T-cell (primary cell): Measurements from ENCODE around the gene MARCKSL1. TPM values are rescaled to one million over a fixed set of nuclear protein-coding genes. Genes with fewer than 3 reads are reported as not detected.
"Not testable (repeated sequence)": the region's sequence is repeated elsewhere in the genome, so short reads cannot be mapped to it uniquely, and the experiment has no call there.

Experiments used
- ATAC-seq, 4 experiments: fragments of 200-7000 bp in 3 of 4; fragments of 150-1000 bp in 1 of 4; cut with Tn5 transposase; replicated peaks in 1 of 4; 1 replicate in 3 of 4; 2 replicates in 1 of 4; pipeline ENCODE4 v1.10.0; 2021; ENCODE audit warnings: moderate library complexity in 3 of 4, mild to moderate bottlenecking in 2 of 4, moderate number of reproducible peaks in 1 of 4
- CTCF ChIA-PET, 2 donors: fragments of 300-600 bp; sonication (Branson Sonifier 250); formaldehyde crosslinking; loops; one replicate each; lab custom pipeline; 2022; ENCODE audit warnings: antibody characterized with exemption in 2 of 2; lab: Charles Lee
- POLR2A ChIA-PET, 2 donors: fragments of 300-600 bp; sonication (Branson Sonifier 250); formaldehyde crosslinking; loops; one replicate each; lab custom pipeline; 2022; ENCODE audit warnings: antibody characterized with exemption in 2 of 2; lab: Charles Lee
- DNase-seq, 35 experiments: peaks; one replicate each; pipeline versions ENCODE4 v3.0.0 to v3.0.0-alpha.2; 2013 to 2023
- H3K27ac ChIP-seq: one replicate; pipeline ENCODE4 v1.5.1; 2013; ENCODE audit warnings: low read length
- H3K27me3 ChIP-seq, 2 experiments: replicated peaks in 1 of 2; 1 replicate in 1 of 2; 2 replicates in 1 of 2; pipeline versions ENCODE4 v1.6.1 to v1.7.0; 2013; ENCODE audit warnings: low read length in 1 of 2, mixed read lengths in 1 of 2; ENCODE audit not compliant: control insufficient read depth in 2 of 2, insufficient read depth in 2 of 2; ENCODE audit errors: extremely low read depth in 1 of 2
- H3K36me3 ChIP-seq, 2 donors: 1 replicate in 1 of 2; 2 replicates in 1 of 2; pipeline versions ENCODE4 v1.6.1 to v1.7.0; 2013; ENCODE audit warnings: low read length in 1 of 2; ENCODE audit not compliant: control insufficient read depth in 2 of 2, insufficient read depth in 1 of 2; ENCODE audit errors: extremely low read depth in 1 of 2
- H3K4me1 ChIP-seq, 2 experiments: 1 replicate in 1 of 2; 2 replicates in 1 of 2; pipeline versions ENCODE4 v1.6.1 to v1.7.0; 2013; ENCODE audit warnings: low read length in 2 of 2, mixed read lengths in 1 of 2; ENCODE audit not compliant: insufficient read depth in 2 of 2, control insufficient read depth in 1 of 2; ENCODE audit errors: extremely low read depth in 1 of 2
- H3K4me3 ChIP-seq, 2 donors: 1 replicate in 1 of 2; 2 replicates in 1 of 2; pipeline versions ENCODE4 v1.5.1 to v1.7.0; 2013; ENCODE audit warnings: mild to moderate bottlenecking in 2 of 2, low read length in 1 of 2, moderate library complexity in 1 of 2; ENCODE audit not compliant: control insufficient read depth in 1 of 2; ENCODE audit errors: extremely low read depth in 1 of 2
- H3K9me3 ChIP-seq: 2 replicates; pipeline ENCODE4 v1.7.0; 2013
- H3K27ac Mint-ChIP-seq, 2 donors: one replicate each; pipeline ENCODE4 v1.8.0; 2020 to 2021; ENCODE audit warnings: mild to moderate bottlenecking in 2 of 2, mixed read lengths in 2 of 2
- H3K27me3 Mint-ChIP-seq, 2 donors: one replicate each; pipeline ENCODE4 v1.8.0; 2021 to 2022; ENCODE audit warnings: mixed read lengths in 2 of 2
- H3K36me3 Mint-ChIP-seq: one replicate; pipeline ENCODE4 v1.8.0; 2021; ENCODE audit warnings: mixed read lengths
- H3K4me1 Mint-ChIP-seq, 3 donors: one replicate each; pipeline ENCODE4 v1.8.0; 2020 to 2022; ENCODE audit warnings: mixed read lengths in 3 of 3, mild to moderate bottlenecking in 1 of 3
- H3K4me3 Mint-ChIP-seq, 3 donors: one replicate each; pipeline ENCODE4 v1.8.0; 2020 to 2022; ENCODE audit warnings: mild to moderate bottlenecking in 3 of 3, mixed read lengths in 3 of 3, moderate library complexity in 3 of 3
- H3K9me3 Mint-ChIP-seq, 3 donors: one replicate each; pipeline ENCODE4 v1.8.0; 2020 to 2022; ENCODE audit warnings: mixed read lengths in 3 of 3
- WGBS: methylation state at CpG from one replicate; pipeline ENCODE4 v1.1.5; 2013; ENCODE audit warnings: missing lambda C conversion rate; ENCODE audit not compliant: insufficient coverage; 5-methylcytosine and 5-hydroxymethylcytosine counted together
- total RNA-seq, 35 experiments: library from RNA in 6 of 35; stranded (reverse) in 6 of 35; fragments of 120-200 nt in 1 of 35; gene quantifications; one replicate each; pipeline versions ENCODE4 v1.2.1 to v1.2.4 and lab custom pipeline; 2013 to 2026

Gene MARCKSL1
- total RNA-seq, 5 donors from 2014 or later (not counting 1 experiment from before 2014, with no cell fraction given): 28.1 to 46.5 (median 41.4) TPM

DNA sequence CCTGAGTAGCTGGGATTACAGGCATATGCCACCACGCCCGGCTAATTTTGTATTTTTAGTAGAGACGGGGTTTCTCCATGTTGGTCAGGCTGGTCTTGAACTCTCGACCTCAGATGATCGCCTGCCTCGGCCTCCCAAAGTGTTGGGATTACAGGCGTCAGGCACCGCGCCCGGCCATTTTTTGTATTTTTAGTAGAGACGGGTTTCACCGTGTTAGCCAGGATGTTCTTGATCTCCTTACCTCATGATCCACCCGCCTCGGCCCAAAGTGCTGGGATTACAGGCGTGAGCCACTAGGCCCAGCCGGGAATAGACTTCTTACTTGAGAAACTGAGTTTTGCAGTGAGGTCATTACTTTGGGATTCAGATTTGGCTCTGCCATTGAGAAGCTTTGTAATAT, 37.8 kb downstream of the MARCKSL1 start:
- H3K9me3 Mint-ChIP-seq, H3K27ac Mint-ChIP-seq, DNase-seq, H3K27me3 Mint-ChIP-seq, H3K9me3 ChIP-seq, H3K27me3 ChIP-seq, ATAC-seq, H3K4me3 ChIP-seq, POLR2A ChIA-PET, H3K27ac ChIP-seq: not testable (repeated sequence)
- 100% methylated on average over 4 of the region's 16 CpGs for WGBS
- H3K4me1 Mint-ChIP-seq: peaks cover 52 to 76% (median 72%) of the 10 kb centered on the region in 3 donors
- H3K36me3 ChIP-seq: peaks cover 9 to 29% of the 10 kb centered on the region in 2 donors
- peaks cover 12 to 53% of the 10 kb centered on the region in 2 experiments for H3K4me1 ChIP-seq
- CTCF ChIA-PET: interaction anchor here in 1 of 2 donors (0.6 kb wide), 1 partner anchor 9 kb away, joined by 4 read pairs; no protein-coding TSS in a partner anchor
- H3K36me3 Mint-ChIP-seq: peaks cover 23% of the 10 kb centered on the region
- peak overlapping the region in 1 of 3 donors; percentile 13 for H3K4me3 Mint-ChIP-seq

DNA sequence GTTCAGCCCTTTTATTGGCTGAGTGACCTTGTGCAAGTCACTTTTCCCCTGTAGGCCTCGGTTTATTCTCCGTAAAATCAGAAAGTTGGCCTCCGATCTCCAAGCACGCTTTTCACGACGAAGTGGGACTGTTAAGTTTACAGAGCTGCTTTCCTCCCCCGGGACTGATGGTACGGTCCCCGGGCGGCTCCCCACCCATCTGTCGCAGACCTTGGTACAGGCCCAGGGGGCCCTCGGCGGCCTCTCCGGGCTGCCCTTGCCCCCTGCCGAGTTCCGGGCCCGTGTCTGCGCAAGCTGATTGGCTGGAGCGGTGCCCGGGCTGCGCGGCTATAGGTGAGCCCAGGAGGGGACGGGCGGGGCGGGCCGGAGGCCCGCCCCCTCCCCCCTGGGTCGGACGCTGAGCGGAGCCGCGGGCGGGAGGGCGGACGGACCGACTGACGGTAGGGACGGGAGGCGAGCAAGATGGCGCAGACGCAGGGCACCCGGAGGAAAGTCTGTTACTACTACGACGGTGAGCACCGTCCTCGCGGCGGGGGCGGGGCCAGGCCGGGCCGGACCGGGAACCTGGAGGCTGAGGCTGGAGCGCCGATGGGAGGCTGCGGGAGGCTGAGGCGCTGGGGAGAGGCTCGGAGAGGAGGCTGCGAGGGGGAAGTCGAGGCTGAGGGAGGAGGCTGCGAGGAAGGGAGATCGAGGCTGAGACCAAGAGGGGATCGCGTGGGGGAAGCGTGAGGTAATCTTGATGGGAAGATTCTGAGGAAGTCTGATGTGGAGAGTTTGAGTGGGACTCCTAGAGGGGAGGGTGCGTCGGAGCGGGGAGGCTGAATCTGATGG, 44.1 kb downstream of the MARCKSL1 start, which contains the start of gene HDAC1:
TSS of gene HDAC1 (plus strand) at position 376 of the 831 bp plus-strand sequence. CDS start at position 463, 87 bp downstream.
- CTCF ChIA-PET: interaction anchor here in 1 of 2 donors (0.6 to 3.1 kb wide), 9 partner anchors 36 to 256 kb away, joined by 3 to 16 read pairs (median 5); partner anchors contain the start of genes BSDC1, IQCC and KPNA6
- H3K27ac ChIP-seq: peak within 1 kb of the TSS; percentile 88
- no peaks in the 10 kb centered on the region for H3K9me3 Mint-ChIP-seq
- ATAC-seq (peak; percentile 96 to 97 (median 97)), DNase-seq (peak; percentile 90 to 97 (median 95))
- peak within 1 kb of the TSS; percentile 97 to 98 for H3K27ac Mint-ChIP-seq
- peak within 1 kb of the TSS; percentile 95 to 99 (median 98) for H3K4me3 Mint-ChIP-seq
- no peaks in the 10 kb centered on the region for H3K27me3 ChIP-seq
- WGBS: under 1% methylated on average over 63 of the region's 67 CpGs
- H3K4me1 Mint-ChIP-seq: peaks cover 45 to 63% (median 55%) of the 10 kb centered on the region in 3 donors
- H3K27me3 Mint-ChIP-seq: no peaks in the 10 kb centered on the region
- POLR2A ChIA-PET: interaction anchor here (0.6 to 1.7 kb wide), 8 partner anchors 14 to 102 kb away, joined by 3 to 11 read pairs (median 5); partner anchors contain the start of genes BSDC1 (in 1 of the 2), LCK (in 1 of the 2) and MARCKSL1 (in 1 of the 2)
- peaks cover 3 to 12% of the 10 kb centered on the region in 2 donors for H3K36me3 ChIP-seq
- H3K36me3 Mint-ChIP-seq: peaks cover 13% of the 10 kb centered on the region
- H3K9me3 ChIP-seq: no peaks in the 10 kb centered on the region
- H3K4me1 ChIP-seq: peaks cover 24 to 61% of the 10 kb centered on the region in 2 experiments
- H3K4me3 ChIP-seq: peak within 1 kb of the TSS; percentile 72 to 84

DNA sequence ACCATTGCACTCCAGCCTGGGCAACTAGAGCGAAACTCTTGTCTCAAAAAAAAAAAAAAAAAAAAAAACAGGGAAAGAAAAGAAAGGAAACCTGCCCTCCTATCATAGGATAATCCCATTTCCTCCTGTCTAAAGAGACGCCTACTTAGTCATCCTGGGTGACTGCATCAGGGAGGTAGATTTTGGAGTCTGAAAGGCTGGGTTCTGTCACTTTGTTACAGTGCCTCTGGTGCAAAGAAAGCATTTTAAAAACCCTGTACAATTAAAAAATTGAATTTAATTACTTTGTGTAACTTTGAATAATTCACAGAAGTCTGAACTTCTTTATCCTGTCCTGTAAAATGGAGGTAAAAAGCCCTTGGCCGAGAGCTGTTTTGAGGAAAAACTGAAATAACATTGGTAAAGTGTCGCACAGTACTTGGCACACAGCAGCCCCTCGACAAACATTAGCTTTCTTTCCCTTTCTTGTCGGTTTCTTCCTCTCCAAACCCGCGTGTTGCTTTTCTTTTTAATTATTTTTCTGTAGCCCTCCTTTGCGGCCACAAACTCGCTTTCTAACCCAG, 44.8 kb downstream of the MARCKSL1 start:
- Mint-ChIP-seq H3K4me1 (peaks cover 38 to 56% (median 48%) of the 10 kb centered on the region in 3 donors), H3K27ac (peak overlapping the region; percentile 97 to 98), H3K4me3 (peak overlapping the region; percentile 95 to 99 (median 98)), H3K9me3 (no peaks in the 10 kb centered on the region), H3K27me3 (no peaks in the 10 kb centered on the region), H3K36me3 (peaks cover 11% of the 10 kb centered on the region)
- CTCF ChIA-PET: interaction anchor here (0.6 to 3.1 kb wide), 11 partner anchors 42 to 276 kb away, joined by 3 to 16 read pairs (median 4); partner anchors contain the start of genes BSDC1 (in 1 of the 2), IQCC (in 1 of the 2) and KPNA6 (in 1 of the 2)
- peaks cover 24 to 56% of the 10 kb centered on the region in 2 experiments for H3K4me1 ChIP-seq
- H3K27me3 ChIP-seq: no peaks in the 10 kb centered on the region
- H3K9me3 ChIP-seq: no peaks in the 10 kb centered on the region
- ATAC-seq (no peak), DNase-seq (no peak)
- peaks cover 6 to 15% of the 10 kb centered on the region in 2 donors for H3K36me3 ChIP-seq
- WGBS: 0% methylated on average over 3 of the region's 10 CpGs
- peak overlapping the region; percentile 72 to 84 for H3K4me3 ChIP-seq
- POLR2A ChIA-PET: interaction anchor here (0.6 to 1.7 kb wide), 12 partner anchors 14 to 141 kb away, joined by 3 to 12 read pairs (median 4); partner anchors contain the start of genes BSDC1 (in 1 of the 2), LCK (in 1 of the 2) and MARCKSL1 (in 1 of the 2)
- peak overlapping the region; percentile 88 for H3K27ac ChIP-seq

- H3K27ac Mint-ChIP-seq: peak overlapping the region; percentile 52 to 55
- no peaks in the 10 kb centered on the region for H3K9me3 Mint-ChIP-seq
- H3K27ac ChIP-seq: no peak overlapping the region
- no peak overlapping the region for H3K4me3 Mint-ChIP-seq
- no peak overlapping the region for H3K4me3 ChIP-seq
- peaks cover 18% of the 10 kb centered on the region for H3K36me3 Mint-ChIP-seq
- H3K36me3 ChIP-seq: peaks cover 12 to 30% of the 10 kb centered on the region in 2 donors
- peaks cover 16 to 37% of the 10 kb centered on the region in 2 experiments for H3K4me1 ChIP-seq
- CTCF ChIA-PET: no interaction called here
- DNase-seq: no peak
- no peaks in the 10 kb centered on the region for H3K27me3 Mint-ChIP-seq
- H3K9me3 ChIP-seq: no peaks in the 10 kb centered on the region
- POLR2A ChIA-PET: no interaction called here
- 100% methylated on average over 2 of the region's 7 CpGs for WGBS
- ATAC-seq: no peak
- H3K27me3 ChIP-seq: no peaks in the 10 kb centered on the region
- H3K4me1 Mint-ChIP-seq: peaks cover 23 to 37% (median 31%) of the 10 kb centered on the region in 3 donors
Measured at GRCh38 chr1:32289256-32289655, 46.8 kb downstream of the MARCKSL1 start.

- Mint-ChIP-seq H3K9me3 (no peaks in the 10 kb centered on the region), H3K27ac (peak overlapping the region; percentile 74 to 78), H3K4me3 (no peak overlapping the region), H3K27me3 (no peaks in the 10 kb centered on the region), H3K4me1 (peaks cover 14 to 18% (median 16%) of the 10 kb centered on the region in 3 donors), H3K36me3 (peaks cover 21% of the 10 kb centered on the region)
- 100% methylated on average over 2 of the region's 4 CpGs for WGBS
- POLR2A ChIA-PET: interaction anchor here in 1 of 2 donors (0.6 to 0.7 kb wide), 2 partner anchors 41 to 76 kb away, joined by 4 to 9 read pairs; no protein-coding TSS in a partner anchor
- Histone ChIP-seq H3K27me3 (no peaks in the 10 kb centered on the region), H3K36me3 (peaks cover 15 to 49% of the 10 kb centered on the region in 2 donors), H3K4me3 (no peak overlapping the region), H3K27ac (no peak overlapping the region), H3K9me3 (no peaks in the 10 kb centered on the region), H3K4me1 (peaks cover 7 to 18% of the 10 kb centered on the region in 2 experiments)
- DNase-seq (no peak), ATAC-seq (no peak)
- CTCF ChIA-PET: interaction anchor here in 1 of 2 donors (0.7 kb wide), 2 partner anchors 32 to 71 kb away, joined by 3 to 17 read pairs; no protein-coding TSS in a partner anchor
Measured at GRCh38 chr1:32286763-32287162, 49.3 kb downstream of the MARCKSL1 start.
